Measurements from ENCODE around the gene IL17B. TPM values are rescaled to one million over a fixed set of nuclear protein-coding genes. Genes with fewer than 3 reads are reported as not detected.
"Not testable (repeated sequence)": the region's sequence is repeated elsewhere in the genome, so short reads cannot be mapped to it uniquely, and the experiment has no call there.

The IL17B gene
- total and polyA plus RNA-seq, 2 donors (not counting 3 experiments of a cell fraction or from before 2014, with no cell fraction given) = not detected

- intact Hi-C loops (cut with micrococcal nuclease) (no loop called here), dilution Hi-C loops (cut with MboI; ENCODE audit: extremely low pct_ligation_motif_present, low sequenced_read_pairs) (no loop called here)
- Histone ChIP-seq H3K4me1 (ENCODE audit: control insufficient read depth, extremely low read depth, insufficient read depth, low read length) (no peaks in the 10 kb centered on the region), H3K4me3 (replicated peaks in 1 of 3; ENCODE audit: insufficient read depth in 1 of 3, low read depth in 1 of 3, low read length in 3 of 3) (no peak overlapping the region), H3K79me2 (ENCODE audit: control insufficient read depth, insufficient read depth, low read length) (no peaks in the 10 kb centered on the region), H3K27me3 (ENCODE audit: control insufficient read depth in 2 of 2, insufficient read depth in 2 of 2, low read length in 2 of 2) (no peaks in the 10 kb centered on the region), H3K4me2 (ENCODE audit: insufficient read depth, low read length) (no peak overlapping the region), H3K27ac (ENCODE audit: insufficient read depth, low read depth, low read length) (no peak overlapping the region), H3K9me3 (replicated peaks; ENCODE audit: control insufficient read depth, insufficient read depth, low read length) (no peaks in the 10 kb centered on the region), H3K9ac (replicated peaks; ENCODE audit: extremely low read depth, insufficient read depth, low read length) (no peak overlapping the region), H3K36me3 (ENCODE audit: control insufficient read depth in 2 of 2, extremely low read depth in 1 of 2, insufficient read depth in 2 of 2, low read length in 2 of 2) (no peaks in the 10 kb centered on the region), H2AFZ (ENCODE audit: low read depth, low read length) (no peak overlapping the region), H3K9me1 (replicated peaks; ENCODE audit: control insufficient read depth, extremely low read depth, insufficient read depth, low read length) (no peaks in the 10 kb centered on the region), H4K20me1 (replicated peaks; ENCODE audit: control insufficient read depth, extremely low read depth, insufficient read depth, low read length) (no peaks in the 10 kb centered on the region)
- no TSS peak for BruUV-seq (replicated peaks)
- POLR2A ChIA-PET = no interaction called here
- TF ChIP-seq GATA2 (IDR thresholded peaks at IDR 0.05; ENCODE audit: insufficient read depth, insufficient read length, low read depth, low read length) (no peak), POLR2AphosphoS5 (IDR thresholded peaks at IDR 0.05; ENCODE audit: insufficient read depth, low read depth, low read length) (no peak), CTCF (IDR thresholded peaks at IDR 0.05; ENCODE audit: extremely low read depth in 1 of 2, insufficient read depth in 1 of 2, low read depth in 1 of 2, low read length in 2 of 2) (no peak)
- DNase-seq (ENCODE audit: low read depth, low spot score) = no peak
- CTCF ChIA-PET = no interaction called here
- FAIRE-seq = no peak
Observed at GRCh38 chr5:149397530-149397929, 18.4 kb upstream of the IL17B start.

- H3K27ac ChIP-seq (ENCODE audit: insufficient read depth, low read depth, low read length); dilution Hi-C loops (cut with MboI; ENCODE audit: extremely low pct_ligation_motif_present, low sequenced_read_pairs); H3K4me1 ChIP-seq (ENCODE audit: control insufficient read depth, extremely low read depth, insufficient read depth, low read length); H3K4me3 ChIP-seq (replicated peaks in 1 of 3; ENCODE audit: insufficient read depth in 1 of 3, low read depth in 1 of 3, low read length in 3 of 3); H3K79me2 ChIP-seq (ENCODE audit: control insufficient read depth, insufficient read depth, low read length); POLR2A ChIA-PET; H3K27me3 ChIP-seq (ENCODE audit: control insufficient read depth in 2 of 2, insufficient read depth in 2 of 2, low read length in 2 of 2); H3K9me3 ChIP-seq (replicated peaks; ENCODE audit: control insufficient read depth, insufficient read depth, low read length); BruUV-seq (replicated peaks); H3K36me3 ChIP-seq (ENCODE audit: control insufficient read depth in 2 of 2, extremely low read depth in 1 of 2, insufficient read depth in 2 of 2, low read length in 2 of 2); H3K4me2 ChIP-seq (ENCODE audit: insufficient read depth, low read length); H2AFZ ChIP-seq (ENCODE audit: low read depth, low read length); DNase-seq (ENCODE audit: low read depth, low spot score); H4K20me1 ChIP-seq (replicated peaks; ENCODE audit: control insufficient read depth, extremely low read depth, insufficient read depth, low read length); intact Hi-C loops (cut with micrococcal nuclease); H3K9me1 ChIP-seq (replicated peaks; ENCODE audit: control insufficient read depth, extremely low read depth, insufficient read depth, low read length); H3K9ac ChIP-seq (replicated peaks; ENCODE audit: extremely low read depth, insufficient read depth, low read length); FAIRE-seq: not testable (repeated sequence)
- CTCF ChIA-PET = interaction anchor here (0.7 to 1.3 kb wide), 2 partner anchors 11 to 27 kb away, joined by 3 read pairs; no protein-coding TSS in a partner anchor
Observed at GRCh38 chr5:149394996-149395395, 15.9 kb upstream of the IL17B start.

Measured in endothelial cell of umbilical vein (primary cell).